Posterior vena cava (tissue), 2 donors: Measurements from ENCODE around the gene HHAT. TPM values are rescaled to one million over a fixed set of nuclear protein-coding genes. Genes with fewer than 3 reads are reported as not detected.
"Not testable (repeated sequence)": the region's sequence is repeated elsewhere in the genome, so short reads cannot be mapped to it uniquely, and the experiment has no call there.

Experiments
- DNase-seq: peaks from one replicate; pipeline ENCODE4 v3.0.0-alpha.2; 2020; ENCODE audit warnings: low spot score
- intact Hi-C, 2 donors: fragments of 100-400 bp; cut with DNase I; formaldehyde crosslinking; loops; one replicate each; pipeline versions ENCODE4 v1.14.1 to v1.14.2; 2022 to 2023
- total RNA-seq, 2 donors: library from RNA; stranded (reverse); fragmentation: NEBNext Ultra II Directional; extraction: Animal tissue kit (Norgen Biotek cat#: 25700); gene quantifications; one replicate each; pipeline ENCODE4 v1.2.1, GENCODE V29; 2021
- donor health status: DM: yes; HTN: yes; CAD: no.
- donor health status: DM: yes; HTN: yes; CAD: no.

HHAT gene
- total RNA-seq, 2 donors from 2014 or later: 1.5 to 1.7 TPM

DNA sequence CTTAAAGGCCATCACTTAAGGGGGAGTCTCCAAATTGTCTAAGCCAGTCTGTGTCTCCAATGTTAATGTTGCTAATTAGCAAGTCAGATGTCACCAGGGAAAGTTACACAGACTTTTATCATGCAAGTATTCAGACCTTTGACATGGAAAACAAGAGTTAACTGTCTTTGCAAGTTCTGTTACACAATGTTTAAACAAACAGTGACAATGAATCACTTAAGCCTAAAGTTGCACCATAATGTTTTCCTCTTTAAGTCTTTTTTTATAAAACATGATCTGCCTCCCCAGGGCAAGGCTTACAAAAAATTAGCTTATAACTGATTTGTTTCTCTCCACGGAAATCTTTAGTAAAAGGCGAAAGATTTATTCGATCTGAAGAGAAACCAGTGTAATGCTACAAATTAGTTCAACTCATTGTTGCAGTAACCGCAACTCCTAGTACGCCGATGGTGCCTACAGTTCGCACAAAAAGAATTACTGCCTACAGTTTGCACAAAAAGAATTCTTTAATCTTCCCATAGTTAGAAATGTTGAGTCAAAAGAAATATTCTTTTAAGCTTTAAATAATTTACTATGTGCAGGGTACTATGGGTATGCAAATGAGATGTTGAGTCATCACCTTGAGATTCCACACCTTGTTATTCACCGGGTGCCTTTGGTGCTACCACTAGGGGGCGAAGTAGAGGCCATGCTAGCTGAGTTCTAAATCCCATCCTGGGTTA, 45.3 kb downstream of the HHAT start:
- intact Hi-C loops: no loop called here
- DNase-seq: no peak

DNA sequence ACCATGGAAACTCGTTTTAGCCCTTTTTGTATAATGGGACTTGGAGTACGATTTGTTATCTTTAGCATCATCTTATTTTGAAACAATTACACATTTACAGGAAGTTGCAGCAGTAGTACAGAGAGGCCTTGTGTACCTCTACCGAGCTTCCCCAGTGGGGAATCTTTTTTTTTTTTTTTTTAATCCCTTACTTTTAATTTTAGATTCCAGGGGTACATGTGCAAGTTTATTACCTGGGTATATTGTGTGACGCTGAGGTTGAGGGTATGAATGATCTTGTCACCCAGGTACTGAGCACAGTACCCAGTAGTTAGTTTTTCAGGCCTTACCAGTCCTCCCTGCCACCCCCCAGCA, 45.9 kb downstream of the HHAT start:
- intact Hi-C loops: no loop called here
- DNase-seq: no peak

DNA sequence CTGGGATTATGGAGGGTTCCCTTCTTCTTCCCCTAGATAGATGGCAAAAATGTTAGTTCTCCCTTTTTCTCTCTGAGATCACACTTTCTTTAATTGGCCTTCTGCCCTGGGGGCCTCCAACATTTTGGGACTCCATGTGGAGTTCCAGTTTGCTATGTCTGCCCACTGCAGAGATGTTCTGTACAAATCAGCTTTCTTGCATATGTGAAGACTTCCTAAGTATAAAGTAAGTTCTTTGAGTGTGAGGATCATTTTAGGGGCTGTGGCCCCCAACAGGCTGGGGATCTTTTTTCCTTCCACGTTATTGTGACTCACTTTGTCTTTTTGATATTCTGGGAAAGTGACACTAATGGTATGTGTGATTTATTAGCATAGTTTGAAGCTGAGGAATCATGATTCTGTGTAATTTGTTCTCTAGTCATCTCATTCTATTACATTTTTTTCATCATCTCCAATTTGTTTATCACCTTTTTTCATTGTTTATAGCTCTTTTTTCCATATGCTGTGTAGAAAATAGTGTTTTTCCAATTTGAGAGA, 48.2 kb downstream of the HHAT start:
- intact Hi-C loops: no loop called here
- no peak for DNase-seq

DNA sequence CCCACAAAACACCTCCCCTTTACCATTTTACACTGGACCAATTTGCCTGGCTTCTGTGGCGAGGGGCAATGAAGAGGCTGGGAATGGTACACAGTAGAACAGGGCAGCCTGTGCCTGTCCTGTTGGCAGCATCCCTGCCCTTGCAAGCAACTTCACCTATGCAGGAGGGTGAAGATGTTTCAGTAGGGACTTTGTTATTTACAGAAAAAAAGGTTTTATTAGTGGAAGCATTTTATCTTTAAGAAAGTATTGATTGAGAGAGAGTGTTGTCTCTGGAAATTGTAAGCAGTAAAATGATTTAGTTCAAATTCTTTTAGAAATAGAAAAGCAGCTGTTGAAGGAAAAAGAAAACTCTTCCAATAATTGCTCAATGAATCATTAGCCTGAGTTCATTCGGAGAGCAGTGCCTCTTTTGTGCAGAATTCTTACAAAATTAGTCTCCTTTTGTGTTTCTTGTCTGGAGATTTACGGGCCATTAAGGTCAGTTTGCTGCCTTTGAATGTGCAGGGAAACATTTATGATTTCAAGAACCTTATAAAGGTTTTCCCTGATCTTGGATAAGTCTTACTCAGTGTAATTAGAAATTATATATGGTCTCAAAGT, 49.1 kb downstream of the HHAT start:
- no peak for DNase-seq
- intact Hi-C loops: no loop called here

DNA sequence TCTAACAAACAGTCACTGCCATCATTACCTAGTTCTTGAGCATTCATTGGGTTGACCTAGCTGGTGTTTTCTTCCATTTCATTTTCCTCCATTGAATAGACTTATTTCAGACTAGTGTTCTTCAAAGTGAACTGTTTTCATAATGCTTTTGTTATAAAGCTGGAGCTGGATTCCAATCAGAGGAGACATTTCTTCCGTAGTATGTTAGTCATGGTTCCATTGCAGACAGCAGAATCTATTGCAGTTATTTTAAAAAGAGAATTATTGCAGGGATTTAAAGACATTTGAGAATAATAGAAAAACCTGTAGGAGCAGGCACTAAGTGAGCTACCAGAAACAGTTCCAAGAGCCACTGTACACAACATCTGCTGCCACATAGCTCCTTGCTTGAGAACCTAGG, 50.0 kb downstream of the HHAT start:
- DNase-seq: no peak
- intact Hi-C loops: no loop called here

DNA sequence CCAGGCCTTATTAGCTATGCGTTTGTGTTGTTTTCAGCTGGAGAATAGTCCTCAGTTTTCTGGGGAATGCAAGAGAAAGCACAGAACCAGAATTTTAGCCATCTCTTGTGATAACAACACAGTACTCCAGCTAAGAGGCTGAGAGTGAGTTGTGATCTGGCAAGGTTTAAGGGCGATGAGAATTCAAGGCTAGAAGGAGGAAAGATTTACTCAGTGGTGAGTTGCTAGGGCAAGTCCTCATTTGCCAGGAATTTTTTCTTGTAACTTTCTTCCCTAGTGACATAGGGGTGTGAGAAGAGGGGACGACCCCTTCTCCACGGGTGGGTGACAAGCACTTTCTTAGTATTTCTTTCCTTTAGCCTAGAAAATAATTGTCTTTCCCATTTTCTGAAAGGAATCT, 53.2 kb downstream of the HHAT start:
- intact Hi-C loops: loop anchor here in 1 of 2 donors (1.0 kb wide), 1 partner anchor 20 kb away; no protein-coding TSS in a partner anchor
- no peak for DNase-seq

DNA sequence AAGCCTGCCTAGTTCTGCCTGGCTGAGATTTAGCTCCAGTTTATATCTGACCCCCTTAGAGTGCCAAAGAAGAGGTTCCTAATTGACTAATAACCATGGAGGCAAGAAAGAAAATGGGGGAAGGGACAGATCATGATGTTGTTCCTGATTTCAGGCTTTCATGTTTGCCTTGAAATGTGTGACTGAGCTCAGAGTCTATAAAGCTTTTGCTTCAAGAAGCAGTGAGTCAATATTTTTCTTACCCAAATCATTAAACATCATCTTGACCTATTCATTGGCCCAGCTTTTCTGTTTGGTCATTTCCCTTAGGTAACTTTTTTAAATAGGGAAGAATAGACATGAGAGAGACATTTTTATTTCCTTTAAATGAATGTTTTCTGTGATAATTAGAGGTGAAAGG, 55.9 kb downstream of the HHAT start:
- intact Hi-C loops: no loop called here
- no peak for DNase-seq

DNA sequence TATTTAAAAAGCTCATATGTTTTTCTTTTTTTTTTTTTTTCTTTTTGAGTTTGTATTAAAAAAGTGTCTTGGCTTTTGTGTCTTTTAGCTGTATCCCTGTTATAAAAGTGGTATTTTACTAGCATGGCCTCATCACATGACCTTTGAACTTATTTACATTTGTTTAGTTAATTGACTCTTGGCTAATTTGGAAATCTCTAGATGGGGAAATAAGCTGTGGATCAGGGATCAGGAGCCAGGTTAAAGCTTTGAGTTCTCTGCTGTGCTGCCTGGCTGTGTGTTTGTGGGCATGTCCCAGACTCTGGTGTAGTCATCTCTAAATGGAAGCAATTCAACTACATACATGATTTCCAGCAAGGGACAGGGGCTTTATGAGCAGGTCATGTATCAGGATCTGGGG, 56.5 kb downstream of the HHAT start:
- no peak for DNase-seq
- intact Hi-C loops: no loop called here

DNA sequence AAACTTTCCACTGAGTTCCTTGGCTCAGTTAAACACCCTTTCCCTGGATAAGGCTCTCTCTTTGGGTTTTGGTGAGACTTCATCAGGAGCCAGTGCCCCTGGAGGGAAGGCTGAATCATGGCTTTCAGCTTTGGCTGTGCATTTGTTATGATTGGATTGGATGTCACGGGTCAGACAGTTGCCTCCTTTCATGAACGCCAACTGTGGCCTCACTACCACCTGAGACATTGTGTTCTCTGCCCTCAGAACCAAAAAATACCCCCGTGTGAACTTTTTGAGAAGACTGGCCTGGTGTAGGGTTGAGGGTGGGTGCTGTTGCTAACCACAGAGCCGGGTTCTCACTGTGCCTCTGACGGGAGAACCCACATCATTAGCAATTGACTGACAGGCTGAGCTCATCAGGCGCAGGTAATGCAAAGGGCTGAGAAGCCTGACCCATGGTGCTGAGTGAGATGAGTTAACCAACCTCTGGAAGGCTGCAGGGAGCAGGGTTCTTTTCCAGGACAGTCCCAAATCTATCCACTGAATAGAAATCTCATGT, 65.6 kb downstream of the HHAT start:
- intact Hi-C loops: no loop called here
- no peak for DNase-seq

DNA sequence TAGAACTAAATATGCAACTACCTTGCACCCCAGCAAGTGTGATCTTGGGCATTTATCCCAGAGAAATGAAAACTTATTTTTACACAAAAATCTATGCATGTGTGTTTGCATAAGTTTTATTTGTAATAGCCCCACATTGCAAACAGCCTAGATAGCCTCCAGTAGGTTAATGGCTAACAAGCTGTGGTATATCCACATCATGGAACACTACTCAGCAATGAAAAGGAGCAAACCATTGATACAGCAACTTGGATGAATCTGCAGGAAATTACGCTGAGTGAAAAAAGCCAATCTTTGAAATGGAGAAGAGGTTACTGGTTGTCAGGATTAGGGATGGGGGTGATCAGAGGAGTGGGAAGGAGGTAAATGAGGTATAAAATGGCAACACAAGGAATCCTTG, 67.8 kb downstream of the HHAT start:
- no peak for DNase-seq
- intact Hi-C loops: no loop called here

DNA sequence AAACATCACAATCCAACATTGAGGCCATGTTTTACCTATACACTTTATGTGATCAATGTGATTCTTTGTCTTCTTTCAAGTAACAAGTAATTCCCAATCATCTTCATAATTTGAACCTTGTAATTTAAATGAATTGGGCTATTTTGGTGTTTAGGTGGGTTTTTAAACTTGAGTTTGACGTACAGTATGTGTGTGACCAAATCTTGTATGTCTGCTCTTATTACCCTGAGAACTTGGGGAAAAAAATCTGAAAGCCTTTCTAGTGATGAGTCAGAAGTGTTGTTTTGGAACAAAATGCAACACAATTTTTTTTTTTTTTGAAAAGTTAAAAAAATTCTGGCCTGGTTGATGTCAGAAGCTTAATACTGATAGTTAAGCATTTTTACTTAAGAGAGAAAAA, 68.5 kb downstream of the HHAT start:
- intact Hi-C loops: no loop called here
- no peak for DNase-seq

DNA sequence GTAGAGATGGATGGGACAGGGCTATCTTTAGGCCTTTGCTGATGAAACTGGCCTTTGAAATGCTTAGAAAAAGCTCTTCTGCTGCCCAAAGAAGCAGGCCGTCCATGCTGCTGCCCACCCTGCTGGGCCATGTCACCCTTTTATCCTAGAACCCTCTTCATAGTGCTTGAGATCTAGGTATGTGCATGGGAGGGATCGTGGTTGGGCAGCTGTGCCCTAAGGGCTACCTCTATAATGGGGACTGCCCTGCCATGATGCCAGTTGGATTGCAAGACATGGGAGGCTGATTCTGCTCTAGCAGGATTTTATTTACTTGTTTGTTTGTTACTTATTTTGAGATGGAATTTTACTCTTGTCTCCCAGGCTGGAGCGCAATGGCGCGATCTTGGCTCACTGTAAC, 69.0 kb downstream of the HHAT start:
- intact Hi-C loops: no loop called here
- no peak for DNase-seq

DNA sequence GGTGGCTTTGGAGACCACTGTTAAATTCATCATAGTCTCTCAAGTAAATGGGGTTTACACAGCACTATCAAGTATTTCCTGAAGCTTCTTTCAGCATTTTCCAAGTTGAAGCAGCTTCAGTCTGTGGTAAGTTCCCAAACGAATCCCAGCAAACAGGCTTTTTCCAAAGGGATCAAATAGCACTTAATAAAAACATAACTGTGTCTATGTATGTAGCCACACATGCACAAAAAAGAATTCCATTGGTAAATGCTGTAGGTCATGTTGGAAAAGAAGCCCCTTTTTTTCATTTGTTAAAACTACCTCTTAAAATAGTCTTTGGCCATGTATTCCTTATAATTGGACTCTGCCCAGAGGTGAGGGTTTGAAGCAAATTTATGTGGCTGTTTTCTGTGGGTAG, 69.8 kb downstream of the HHAT start:
- intact Hi-C loops: no loop called here
- no peak for DNase-seq

DNA sequence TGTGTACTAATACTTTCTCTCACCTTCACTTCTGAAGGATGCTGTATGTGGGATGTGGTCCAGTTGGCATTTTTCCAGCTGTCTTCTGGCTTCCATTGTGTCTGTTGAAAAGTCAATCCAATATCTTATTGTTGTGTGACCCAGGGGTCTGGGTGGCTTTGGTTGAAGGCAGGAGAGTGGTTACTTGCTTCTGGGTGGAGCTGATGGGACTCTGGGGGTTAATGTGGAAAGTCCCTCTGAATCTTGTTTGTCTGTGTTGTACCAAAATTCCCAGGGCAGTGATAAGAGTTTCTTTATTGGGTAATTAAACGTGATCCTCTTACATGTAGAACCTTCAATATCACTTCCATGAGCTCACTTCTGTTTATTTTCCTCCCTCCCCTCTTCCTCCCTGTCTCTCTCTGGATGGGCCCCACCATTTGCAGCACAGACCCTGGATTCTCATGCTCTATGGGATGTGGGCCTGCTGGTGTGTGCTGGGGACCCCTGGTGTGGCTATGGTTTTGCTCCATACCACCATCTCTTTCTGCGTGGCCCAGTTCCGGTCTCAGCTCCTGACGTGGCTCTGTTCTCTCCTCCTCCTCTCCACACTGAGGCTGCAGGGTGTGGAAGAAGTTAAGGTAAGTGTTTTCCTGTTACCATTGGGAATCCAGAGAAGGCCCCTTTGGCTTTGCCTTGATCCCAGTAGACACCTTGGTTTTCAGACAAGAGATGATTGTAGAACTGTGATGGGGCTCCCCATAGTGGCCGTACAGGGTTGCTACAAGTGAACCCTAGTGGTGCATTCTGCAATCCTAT, 71.5 kb downstream of the HHAT start:
- intact Hi-C loops: no loop called here
- DNase-seq: no peak

DNA sequence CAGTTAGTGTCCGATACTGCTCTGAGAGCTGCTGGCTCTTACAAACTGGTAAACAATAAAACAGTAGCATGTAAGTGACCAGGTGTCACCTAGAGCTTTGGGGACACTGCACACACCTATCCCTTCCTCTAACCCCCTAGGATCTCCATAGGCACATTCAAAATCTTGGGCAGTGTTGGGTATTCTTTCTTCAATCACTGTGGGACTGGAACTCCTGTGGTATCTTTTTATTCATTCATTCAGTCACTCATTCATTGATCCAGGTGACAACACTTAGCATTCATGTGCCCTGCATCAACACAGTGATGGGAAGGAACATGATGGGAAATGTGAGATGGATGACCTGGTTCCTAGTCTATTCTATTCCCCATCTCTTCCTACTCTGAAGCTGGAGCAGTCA, 73.9 kb downstream of the HHAT start:
- intact Hi-C loops: no loop called here
- DNase-seq: no peak

DNA sequence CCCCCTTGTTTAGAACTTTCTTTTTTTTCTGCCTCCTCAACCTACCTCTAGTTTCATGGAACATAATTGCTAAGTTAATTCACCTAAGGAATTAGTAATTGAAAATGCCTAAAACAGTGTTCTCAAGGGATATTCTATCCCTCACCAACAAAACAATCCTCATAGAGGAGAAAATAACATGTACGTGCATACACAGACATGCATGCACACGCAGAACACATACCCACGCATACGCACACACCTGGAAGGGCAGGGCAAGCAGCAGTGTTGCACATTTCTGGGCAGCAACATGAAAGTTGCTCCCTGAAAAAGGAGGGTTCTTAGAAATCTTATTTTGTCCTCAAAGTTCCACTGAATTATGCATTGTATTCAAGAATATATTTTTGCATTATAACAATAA, 76.6 kb downstream of the HHAT start:
- intact Hi-C loops: no loop called here
- no peak for DNase-seq

DNA sequence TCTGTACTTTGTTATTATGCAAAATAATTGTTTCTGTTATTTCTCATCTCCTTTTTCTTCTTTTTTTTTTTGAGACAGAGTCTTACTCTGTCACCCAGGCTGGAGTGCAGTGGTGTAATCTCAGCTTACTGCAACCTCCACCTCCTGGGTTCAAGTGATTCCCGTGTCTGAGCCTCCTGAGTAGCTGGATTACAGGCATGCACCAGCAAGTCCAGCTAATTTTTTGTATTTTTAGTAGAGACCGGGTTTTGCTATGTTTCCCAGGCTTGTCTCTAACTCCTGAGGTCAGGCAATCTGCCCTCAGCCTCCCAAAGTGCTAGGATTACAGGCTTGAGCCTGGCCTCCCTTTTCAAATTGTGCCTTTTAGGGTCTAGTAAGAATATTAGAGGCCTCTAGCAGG, 77.6 kb downstream of the HHAT start:
- DNase-seq, intact Hi-C loops: not testable (repeated sequence)

DNA sequence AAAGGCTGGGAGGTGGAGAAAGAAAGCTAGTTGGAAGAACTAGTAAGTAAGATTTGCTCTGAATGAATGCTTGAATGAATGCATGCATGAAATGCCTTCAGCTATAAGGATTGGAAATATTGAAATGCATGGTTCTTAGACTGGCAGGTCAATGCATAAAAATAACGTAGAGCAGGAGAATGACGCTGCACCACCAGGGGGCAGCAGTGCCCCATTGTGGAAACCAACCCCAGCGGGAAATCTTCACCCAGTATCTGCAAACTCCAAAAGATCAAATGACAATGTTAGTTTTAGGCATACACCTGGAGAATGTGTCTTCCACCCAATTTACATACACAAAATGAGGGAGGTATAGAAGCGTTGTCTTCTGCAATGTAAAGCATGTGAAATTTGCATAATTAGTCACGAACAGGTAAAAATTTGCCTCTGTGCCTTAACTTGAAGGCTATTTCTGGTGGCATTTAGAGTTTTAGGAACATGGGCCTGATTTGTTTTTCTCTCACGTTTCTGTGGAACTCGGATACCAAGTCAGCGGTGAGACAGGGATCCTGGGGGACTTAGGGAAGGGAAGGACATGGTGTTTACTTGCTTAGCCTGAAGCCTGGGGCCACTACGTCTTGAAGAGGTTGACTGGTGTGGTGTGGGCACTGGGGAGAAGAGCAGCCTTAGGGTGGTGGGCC, 78.6 kb downstream of the HHAT start:
- DNase-seq: peak; percentile 88
- intact Hi-C loops: no loop called here

DNA sequence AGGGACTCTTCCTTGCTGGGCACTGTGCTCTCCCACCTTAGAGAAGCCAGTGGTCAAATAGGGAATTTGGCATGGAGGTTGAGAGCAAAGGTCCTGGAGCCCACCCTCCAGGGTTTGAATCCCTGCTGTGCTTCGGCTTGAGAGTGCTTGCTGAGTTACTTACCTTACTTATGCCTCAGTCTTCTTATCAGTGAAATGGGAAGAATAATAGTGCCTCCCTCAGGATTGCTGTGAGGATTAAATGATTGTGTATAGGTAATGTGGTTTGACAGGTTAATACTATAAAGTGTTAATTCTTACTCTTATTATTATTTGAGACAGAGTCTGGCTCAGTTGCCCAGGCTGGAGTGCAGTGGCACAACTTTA, 79.2 kb downstream of the HHAT start:
- DNase-seq: no peak
- intact Hi-C loops: no loop called here

DNA sequence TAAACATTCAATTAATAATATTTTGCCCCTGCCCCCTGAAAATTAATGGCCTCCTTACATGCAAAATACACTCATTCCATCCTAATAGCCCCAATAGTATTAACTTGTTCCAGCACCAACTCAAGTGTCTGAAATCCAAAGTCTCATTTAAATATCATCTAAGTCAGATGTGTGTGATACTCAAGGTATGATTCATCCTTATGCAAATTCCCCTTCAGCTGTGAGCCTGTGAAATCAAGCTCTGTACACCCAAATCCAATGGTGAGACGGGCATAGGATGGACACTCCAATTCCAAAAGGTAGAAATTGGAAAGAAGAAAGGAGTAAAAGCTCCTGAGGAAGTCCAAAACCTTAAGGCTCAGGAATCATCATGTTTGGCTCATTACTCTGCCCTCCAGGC, 83.5 kb downstream of the HHAT start:
- DNase-seq: no peak
- intact Hi-C loops: no loop called here
